SIG-M5 (cell line): ENCODE data around the gene GDF7.
"Not testable (repeated sequence)": the region's sequence is repeated elsewhere in the genome, so short reads cannot be mapped to it uniquely, and the experiment has no call there.

Experiments used
- DNase-seq: peaks from one replicate; lab custom pipeline; 2025; lab: John Stamatoyannopoulos, UW

Gene GDF7

DNA sequence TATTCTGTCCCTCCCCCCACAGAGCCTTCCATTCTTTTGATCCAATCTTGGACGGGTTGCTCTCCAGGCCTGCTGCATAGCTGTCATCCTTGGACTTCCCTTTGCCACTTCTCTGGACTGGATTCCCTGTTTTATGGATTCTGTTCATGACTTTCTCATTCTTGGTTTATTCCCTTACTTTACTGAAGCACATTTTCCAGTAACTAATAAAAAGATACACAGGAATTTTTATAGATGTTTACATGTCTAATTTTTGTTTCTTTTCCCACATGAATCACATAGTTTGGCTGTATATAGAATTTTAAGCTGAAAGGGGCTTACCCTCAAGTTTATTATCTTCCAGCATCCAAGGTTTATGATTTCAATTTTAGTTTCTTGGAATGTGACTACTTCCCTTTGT is 37.9 kb downstream of the GDF7 start:
- no peak for DNase-seq

- no peak for DNase-seq
These were observed 39.3 kb downstream of the GDF7 start for GRCh38 chr2:20706217-20706616.

- DNase-seq, result no peak
These were observed 39.8 kb downstream of the GDF7 start for GRCh38 chr2:20706786-20707185.

DNA sequence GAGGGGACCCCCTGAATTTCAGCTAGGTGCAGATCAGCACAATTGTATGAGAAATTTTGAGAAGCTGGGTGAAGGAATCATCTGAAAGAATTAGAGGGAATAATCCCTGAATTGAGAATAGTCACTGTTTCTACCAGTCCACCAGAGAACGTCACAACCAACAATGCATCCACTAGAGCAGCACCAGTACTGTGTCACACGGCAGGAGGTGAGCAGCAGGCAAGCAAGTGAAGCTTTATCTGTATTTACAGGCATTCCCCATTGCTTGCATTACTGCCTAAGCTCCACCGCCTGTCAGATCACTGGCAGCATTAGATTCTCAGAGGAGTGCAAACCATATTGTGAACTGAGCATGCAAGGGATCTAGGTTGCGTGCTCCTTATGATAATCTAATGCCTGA is 40.7 kb downstream of the GDF7 start:
- no peak for DNase-seq

DNA sequence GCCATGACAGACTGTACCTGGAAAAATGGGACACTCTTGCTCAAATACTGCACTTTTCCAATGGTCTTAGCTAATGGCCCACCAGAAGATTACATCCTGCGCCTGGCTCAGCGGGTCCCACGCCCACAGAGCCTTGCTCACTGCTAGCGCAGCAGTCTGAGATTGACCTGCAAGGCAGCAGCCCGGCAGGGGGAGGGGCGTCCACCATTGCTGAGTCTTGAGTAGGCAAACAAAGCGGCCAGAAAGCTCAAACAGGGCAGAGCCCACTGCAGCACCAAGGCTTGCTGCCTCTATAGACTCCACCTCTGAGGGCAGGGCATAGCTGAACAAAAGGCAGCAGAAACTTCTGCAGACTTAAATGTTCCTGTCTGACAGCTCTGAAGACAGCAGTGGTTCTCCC is 44.7 kb downstream of the GDF7 start:
- DNase-seq, result not testable (repeated sequence)

DNA sequence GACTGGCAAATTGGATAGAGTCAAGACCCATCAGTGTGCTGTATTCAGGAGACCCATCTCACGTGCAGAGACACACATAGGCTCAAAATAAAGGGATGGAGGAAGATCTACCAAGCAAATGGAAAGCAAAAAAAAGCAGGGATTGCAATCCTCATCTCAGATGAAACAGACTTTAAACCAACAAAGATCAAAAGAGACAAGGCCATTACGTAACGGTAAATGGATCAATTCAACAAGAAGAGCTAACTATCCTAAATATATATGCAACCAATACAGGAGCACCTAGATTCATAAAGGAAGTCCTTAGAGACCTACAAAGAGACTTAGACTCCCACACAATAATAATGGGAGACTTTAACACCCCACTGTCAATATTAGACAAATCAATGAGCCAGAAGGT is 46.6 kb downstream of the GDF7 start:
- not testable (repeated sequence) for DNase-seq

- DNase-seq, result not testable (repeated sequence)
These were observed 47.5 kb downstream of the GDF7 start for GRCh38 chr2:20714412-20714811.

DNA sequence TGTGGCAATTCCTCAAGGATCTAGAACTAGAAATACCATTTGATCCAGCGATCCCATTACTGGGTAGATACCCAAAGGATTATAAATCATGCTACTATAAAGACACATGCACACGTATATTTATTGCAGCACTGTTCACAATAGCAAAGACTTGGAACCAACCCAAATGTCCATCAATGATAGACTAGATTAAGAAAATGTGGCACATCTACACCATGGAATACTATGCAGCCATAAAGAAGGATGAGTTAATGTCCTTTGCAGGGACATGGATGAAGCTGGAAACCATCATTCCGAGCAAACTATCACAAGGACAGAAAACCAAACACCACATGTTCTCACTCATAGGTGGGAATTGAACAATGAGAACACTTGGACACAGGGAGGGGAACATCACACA is 49.2 kb downstream of the GDF7 start:
- not testable (repeated sequence) for DNase-seq

GRCh38 chr2:20717641-20718040 is 50.7 kb downstream of the GDF7 start:
- DNase-seq, result no peak

DNA sequence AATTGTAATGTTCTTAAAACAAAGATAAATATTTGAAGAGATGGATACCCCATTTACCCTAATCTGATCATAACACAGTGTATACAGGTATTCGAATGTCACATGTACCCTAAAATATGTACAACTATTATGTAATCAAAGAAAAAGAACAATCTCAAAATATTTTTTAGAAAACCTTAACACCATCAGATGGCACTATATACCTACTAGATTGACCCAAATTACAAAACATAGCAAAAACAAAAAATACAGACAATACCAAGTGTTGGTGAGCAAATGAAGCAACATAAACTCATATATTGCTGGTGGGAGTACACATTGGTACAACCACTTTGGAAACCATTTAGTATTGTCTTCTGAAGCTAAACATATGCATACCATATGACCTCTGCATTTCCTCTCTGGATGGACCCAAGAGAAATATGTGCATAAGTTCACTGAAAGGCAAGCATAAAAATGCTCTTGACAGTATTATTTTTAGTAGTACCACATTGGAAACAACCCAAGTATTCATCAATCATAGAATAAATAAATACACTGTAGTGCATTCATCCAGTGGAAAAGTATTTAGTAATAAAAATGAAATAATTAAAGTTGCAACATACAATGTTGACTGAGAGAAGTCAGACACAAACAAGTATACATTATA is 55.8 kb downstream of the GDF7 start:
- DNase-seq, result no peak

GRCh38 chr2:20723543-20723942 is 56.6 kb downstream of the GDF7 start:
- no peak for DNase-seq

DNA sequence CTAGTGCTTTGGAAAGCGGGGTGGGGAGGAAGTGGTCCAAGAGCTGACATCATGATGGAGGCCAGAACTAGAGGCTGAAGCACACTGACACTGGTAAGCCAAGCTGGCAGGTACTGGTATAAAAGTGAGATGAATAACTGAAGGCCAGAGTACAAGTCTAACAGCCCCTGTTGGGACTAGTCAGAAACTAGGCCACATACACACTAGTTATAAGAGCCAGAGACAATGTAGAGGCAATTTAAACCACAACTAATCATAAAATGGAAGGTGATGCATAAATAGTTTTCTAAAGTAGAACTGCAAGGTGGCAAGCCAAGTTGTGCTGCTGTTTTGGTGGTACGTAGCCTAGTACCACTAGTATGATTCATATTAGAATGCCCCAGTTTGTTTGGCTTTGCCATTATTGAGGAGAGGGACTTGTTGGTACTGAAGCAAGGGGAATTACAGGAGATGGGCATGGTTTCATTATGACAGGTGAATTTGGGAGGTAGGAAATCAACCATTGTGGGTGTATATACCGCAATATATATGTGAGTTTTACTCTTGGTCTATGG is 57.6 kb downstream of the GDF7 start:
- DNase-seq, result no peak

DNA sequence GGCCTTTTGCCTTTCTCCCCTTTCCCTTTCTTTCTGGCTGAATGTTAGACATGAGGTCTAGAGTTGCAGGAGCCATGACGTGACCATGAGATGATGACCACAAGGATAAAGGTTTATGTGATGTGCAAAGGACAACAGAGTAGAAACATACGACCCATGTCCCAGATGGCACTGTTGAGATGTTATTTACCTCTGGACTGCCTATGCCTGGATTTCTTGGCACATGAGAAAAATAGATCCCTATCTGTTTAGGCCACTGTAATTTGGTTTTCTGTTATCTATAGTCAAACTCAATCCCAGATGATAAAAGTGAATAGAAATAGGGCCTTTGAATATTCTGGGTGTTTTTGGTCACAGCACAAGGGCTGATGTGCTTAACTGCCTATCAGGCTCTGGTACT is 58.8 kb downstream of the GDF7 start:
- no peak for DNase-seq

- no peak for DNase-seq
These were observed 60.0 kb downstream of the GDF7 start for GRCh38 chr2:20726913-20727312.

DNA sequence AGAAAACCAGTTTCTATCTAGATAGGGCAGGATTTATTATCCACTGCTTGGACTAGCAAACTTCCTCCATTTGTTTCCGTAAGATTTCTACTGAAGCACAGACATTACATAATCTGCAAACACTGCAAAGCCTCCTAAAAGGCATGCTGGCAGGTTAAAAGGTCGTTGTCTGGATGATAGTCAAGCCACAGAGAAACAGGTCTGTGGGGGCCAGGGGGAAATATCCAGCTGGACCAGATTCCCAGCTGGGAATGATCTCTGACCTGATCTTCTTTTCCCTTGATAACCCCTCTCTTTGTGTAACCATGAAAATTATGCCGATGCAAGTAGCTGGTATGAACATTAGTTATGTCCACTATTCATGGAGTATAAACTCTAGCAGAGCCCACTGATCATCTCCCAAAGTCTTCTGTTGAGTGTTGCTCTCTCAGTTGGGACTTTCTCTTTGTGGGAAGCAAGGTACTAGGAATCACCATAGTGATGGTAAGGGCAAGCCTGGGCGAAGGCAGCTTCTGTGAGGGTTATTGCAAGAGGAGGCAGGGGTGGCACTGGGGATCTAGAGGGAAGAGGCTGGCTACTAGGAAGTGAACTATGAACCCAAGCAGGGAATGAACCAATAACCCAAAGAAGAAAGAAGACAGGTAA is 61.3 kb downstream of the GDF7 start:
- no peak for DNase-seq
